ENCODE results near the gene TAF1B. TPM values are rescaled to one million over a fixed set of nuclear protein-coding genes. Genes with fewer than 3 reads are reported as not detected.

The TAF1B gene
- total RNA-seq, 1 experiment from 2014 or later, result 35.2 TPM

DNA sequence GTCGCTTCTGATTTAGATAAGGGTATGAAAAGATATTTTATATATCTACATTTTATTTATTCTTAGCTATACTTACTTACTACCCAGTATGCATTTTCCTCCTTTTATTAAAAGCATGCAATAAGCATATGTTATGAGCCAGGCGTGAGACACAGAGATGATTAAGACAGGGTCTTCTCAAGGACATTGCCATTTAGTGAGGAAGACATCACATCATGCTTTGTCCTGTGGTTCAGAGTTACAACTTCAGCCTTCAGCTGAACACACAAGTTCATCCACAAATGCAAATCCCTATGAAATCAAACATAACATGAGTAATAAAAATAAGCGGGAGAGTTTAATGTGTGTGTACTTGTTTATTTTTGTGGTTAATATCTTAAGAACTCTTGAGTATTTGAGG, 138.4 kb downstream of the TAF1B start:
- in situ Hi-C loops (cut with HindIII; ENCODE audit: low pct_unique_long_range_greater_than_20kb, low sequenced_read_pairs) (no loop called here), intact Hi-C loops (cut with micrococcal nuclease; ENCODE audit: unreplicated experiment) (loop anchor here (5.0 kb wide), 1 partner anchor 66 kb away; no protein-coding TSS in a partner anchor)
- BruUV-seq (replicated peaks), result no TSS peak
- DNase-seq (ENCODE audit: low read depth, low spot score), result no peak
- H3K36me3 ChIP-seq (ENCODE audit: control insufficient read depth, insufficient read depth, low read length), result no peaks in the 10 kb centered on the region
- ChIA-PET CTCF (interaction anchor here (0.5 kb wide), 1 partner anchor 279 kb away, joined by 11 read pairs; no protein-coding TSS in a partner anchor), POLR2A (no interaction called here)
- TF ChIP-seq CTCF (IDR thresholded peaks at IDR 0.05), result no peak
- TF ChIP-seq, protein P1, sequence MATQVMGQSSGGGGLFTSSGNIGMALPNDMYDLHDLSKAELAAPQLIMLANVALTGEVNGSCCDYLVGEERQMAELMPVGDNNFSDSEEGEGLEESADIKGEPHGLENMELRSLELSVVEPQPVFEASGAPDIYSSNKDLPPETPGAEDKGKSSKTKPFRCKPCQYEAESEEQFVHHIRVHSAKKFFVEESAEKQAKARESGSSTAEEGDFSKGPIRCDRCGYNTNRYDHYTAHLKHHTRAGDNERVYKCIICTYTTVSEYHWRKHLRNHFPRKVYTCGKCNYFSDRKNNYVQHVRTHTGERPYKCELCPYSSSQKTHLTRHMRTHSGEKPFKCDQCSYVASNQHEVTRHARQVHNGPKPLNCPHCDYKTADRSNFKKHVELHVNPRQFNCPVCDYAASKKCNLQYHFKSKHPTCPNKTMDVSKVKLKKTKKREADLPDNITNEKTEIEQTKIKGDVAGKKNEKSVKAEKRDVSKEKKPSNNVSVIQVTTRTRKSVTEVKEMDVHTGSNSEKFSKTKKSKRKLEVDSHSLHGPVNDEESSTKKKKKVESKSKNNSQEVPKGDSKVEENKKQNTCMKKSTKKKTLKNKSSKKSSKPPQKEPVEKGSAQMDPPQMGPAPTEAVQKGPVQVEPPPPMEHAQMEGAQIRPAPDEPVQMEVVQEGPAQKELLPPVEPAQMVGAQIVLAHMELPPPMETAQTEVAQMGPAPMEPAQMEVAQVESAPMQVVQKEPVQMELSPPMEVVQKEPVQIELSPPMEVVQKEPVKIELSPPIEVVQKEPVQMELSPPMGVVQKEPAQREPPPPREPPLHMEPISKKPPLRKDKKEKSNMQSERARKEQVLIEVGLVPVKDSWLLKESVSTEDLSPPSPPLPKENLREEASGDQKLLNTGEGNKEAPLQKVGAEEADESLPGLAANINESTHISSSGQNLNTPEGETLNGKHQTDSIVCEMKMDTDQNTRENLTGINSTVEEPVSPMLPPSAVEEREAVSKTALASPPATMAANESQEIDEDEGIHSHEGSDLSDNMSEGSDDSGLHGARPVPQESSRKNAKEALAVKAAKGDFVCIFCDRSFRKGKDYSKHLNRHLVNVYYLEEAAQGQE (IDR thresholded peaks at IDR 0.05; ENCODE audit: insufficient read depth in 1 of 2, low read depth in 2 of 2, low read length in 1 of 2), result no peak
- TF ChIP-seq TCF7L2 (IDR thresholded peaks at IDR 0.05; ENCODE audit: low read depth, low read length), result no peak
- TF ChIP-seq POLR2AphosphoS5 (IDR thresholded peaks at IDR 0.05; ENCODE audit: low read depth, low read length), result no peak
- TF ChIP-seq SIN3A (IDR thresholded peaks at IDR 0.05; ENCODE audit: borderline replicate concordance, insufficient read depth, low read depth, low read length), result no peak
- peaks cover 2% of the 10 kb centered on the region; the same call in 1 of the 2 replicates for H3K4me1 ChIP-seq (ENCODE audit: control insufficient read depth, insufficient read depth, low read length)
- no peaks in the 10 kb centered on the region for H3K9me3 ChIP-seq (ENCODE audit: control insufficient read depth, insufficient read depth, low read depth, low read length)
- no peak overlapping the region for H3K27ac ChIP-seq (ENCODE audit: low read length)
- ATAC-seq, result no peak
- H3K4me3 ChIP-seq (ENCODE audit: low read depth in 2 of 2, low read length in 2 of 2), result no peak overlapping the region
- no peaks in the 10 kb centered on the region for H3K27me3 ChIP-seq (ENCODE audit: control insufficient read depth, insufficient read depth, low read length)

DNA sequence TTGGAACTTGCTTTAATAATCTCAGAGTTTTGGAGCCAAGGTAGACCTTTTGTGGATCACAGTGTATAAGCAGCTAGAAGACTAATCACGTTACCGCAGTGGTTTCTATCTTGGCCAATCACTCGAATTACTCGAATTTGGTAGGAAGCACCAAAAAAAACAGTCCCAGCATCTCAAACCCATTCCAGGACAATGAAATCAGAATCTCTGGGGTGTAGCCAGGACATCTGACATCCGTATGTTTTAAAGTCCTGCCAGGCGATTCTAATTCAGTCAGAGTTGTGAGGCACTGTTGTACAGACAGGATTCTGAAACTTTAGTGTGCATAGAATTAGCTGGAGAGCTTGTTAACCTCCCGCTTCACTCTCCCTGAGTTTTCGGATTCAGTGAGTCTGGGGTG, 139.0 kb downstream of the TAF1B start:
- CTCF ChIA-PET, result no interaction called here
- H3K36me3 ChIP-seq (ENCODE audit: control insufficient read depth, insufficient read depth, low read length), result no peaks in the 10 kb centered on the region
- in situ Hi-C loops (cut with HindIII; ENCODE audit: low pct_unique_long_range_greater_than_20kb, low sequenced_read_pairs) (no loop called here), intact Hi-C loops (cut with micrococcal nuclease; ENCODE audit: unreplicated experiment) (loop anchor here (5.0 kb wide), 1 partner anchor 65 kb away; no protein-coding TSS in a partner anchor)
- BruUV-seq (replicated peaks), result no TSS peak
- DNase-seq (ENCODE audit: low read depth, low spot score), result no peak
- H3K4me3 ChIP-seq (ENCODE audit: low read depth in 2 of 2, low read length in 2 of 2), result no peak overlapping the region
- POLR2A ChIA-PET, result no interaction called here
- H3K4me1 ChIP-seq (ENCODE audit: control insufficient read depth, insufficient read depth, low read length), result no peaks in the 10 kb centered on the region
- TF ChIP-seq, protein P1 (IDR thresholded peaks at IDR 0.05; ENCODE audit: insufficient read depth in 1 of 2, low read depth in 2 of 2, low read length in 1 of 2), result no peak
- TF ChIP-seq SIN3A (IDR thresholded peaks at IDR 0.05; ENCODE audit: borderline replicate concordance, insufficient read depth, low read depth, low read length) (no peak), POLR2AphosphoS5 (IDR thresholded peaks at IDR 0.05; ENCODE audit: low read depth, low read length) (no peak)
- H3K27me3 ChIP-seq (ENCODE audit: control insufficient read depth, insufficient read depth, low read length), result no peaks in the 10 kb centered on the region
- H3K27ac ChIP-seq (ENCODE audit: low read length), result no peak overlapping the region
- H3K9me3 ChIP-seq (ENCODE audit: control insufficient read depth, insufficient read depth, low read depth, low read length), result no peaks in the 10 kb centered on the region
- no peak for ATAC-seq
